Measurements from ENCODE around the gene STYXL1.

DNA sequence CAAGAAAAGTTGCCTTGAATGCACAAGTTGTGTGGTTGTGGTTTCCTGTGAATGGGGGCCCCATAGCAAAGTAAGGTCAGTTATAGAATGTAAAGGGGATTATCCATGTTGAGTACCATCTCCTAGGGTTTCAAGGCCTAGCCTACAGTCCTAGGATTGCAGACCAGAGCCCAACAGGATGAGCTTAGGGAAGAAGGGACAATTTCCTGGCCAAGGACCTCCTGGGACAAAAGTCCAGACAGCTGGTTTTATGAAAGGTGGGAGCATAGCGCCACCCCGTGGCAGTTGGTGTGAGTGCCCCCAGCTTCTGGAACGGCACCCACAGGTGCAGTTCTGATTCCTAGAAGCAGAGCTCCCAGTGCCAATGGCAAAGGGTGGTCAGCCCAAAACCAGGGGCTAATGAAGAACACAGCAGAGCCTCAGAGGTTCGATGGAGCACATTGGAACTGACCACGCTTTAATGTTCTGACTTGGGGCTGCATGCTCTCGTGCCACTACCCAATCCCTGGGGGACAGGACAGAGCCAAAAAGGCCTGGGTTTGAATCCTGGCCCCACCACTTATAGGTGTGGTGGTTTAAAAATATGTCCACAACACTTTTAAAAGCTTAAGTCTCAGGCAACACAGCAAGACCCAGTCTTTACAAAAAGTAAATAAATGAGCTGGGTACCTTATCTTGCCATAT, 27.6 kb downstream of the STYXL1 start:
- TF ChIP-seq, protein P1, sequence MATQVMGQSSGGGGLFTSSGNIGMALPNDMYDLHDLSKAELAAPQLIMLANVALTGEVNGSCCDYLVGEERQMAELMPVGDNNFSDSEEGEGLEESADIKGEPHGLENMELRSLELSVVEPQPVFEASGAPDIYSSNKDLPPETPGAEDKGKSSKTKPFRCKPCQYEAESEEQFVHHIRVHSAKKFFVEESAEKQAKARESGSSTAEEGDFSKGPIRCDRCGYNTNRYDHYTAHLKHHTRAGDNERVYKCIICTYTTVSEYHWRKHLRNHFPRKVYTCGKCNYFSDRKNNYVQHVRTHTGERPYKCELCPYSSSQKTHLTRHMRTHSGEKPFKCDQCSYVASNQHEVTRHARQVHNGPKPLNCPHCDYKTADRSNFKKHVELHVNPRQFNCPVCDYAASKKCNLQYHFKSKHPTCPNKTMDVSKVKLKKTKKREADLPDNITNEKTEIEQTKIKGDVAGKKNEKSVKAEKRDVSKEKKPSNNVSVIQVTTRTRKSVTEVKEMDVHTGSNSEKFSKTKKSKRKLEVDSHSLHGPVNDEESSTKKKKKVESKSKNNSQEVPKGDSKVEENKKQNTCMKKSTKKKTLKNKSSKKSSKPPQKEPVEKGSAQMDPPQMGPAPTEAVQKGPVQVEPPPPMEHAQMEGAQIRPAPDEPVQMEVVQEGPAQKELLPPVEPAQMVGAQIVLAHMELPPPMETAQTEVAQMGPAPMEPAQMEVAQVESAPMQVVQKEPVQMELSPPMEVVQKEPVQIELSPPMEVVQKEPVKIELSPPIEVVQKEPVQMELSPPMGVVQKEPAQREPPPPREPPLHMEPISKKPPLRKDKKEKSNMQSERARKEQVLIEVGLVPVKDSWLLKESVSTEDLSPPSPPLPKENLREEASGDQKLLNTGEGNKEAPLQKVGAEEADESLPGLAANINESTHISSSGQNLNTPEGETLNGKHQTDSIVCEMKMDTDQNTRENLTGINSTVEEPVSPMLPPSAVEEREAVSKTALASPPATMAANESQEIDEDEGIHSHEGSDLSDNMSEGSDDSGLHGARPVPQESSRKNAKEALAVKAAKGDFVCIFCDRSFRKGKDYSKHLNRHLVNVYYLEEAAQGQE (IDR thresholded peaks at IDR 0.05; ENCODE audit: unreplicated experiment) = no peak
- TF ChIP-seq, protein P2, sequence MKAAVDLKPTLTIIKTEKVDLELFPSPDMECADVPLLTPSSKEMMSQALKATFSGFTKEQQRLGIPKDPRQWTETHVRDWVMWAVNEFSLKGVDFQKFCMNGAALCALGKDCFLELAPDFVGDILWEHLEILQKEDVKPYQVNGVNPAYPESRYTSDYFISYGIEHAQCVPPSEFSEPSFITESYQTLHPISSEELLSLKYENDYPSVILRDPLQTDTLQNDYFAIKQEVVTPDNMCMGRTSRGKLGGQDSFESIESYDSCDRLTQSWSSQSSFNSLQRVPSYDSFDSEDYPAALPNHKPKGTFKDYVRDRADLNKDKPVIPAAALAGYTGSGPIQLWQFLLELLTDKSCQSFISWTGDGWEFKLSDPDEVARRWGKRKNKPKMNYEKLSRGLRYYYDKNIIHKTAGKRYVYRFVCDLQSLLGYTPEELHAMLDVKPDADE (IDR thresholded peaks at IDR 0.05) = no peak
- TF ChIP-seq EZH2phosphoT487 (IDR thresholded peaks at IDR 0.05; ENCODE audit: unreplicated experiment) = no peak
- TF ChIP-seq, protein P3, sequence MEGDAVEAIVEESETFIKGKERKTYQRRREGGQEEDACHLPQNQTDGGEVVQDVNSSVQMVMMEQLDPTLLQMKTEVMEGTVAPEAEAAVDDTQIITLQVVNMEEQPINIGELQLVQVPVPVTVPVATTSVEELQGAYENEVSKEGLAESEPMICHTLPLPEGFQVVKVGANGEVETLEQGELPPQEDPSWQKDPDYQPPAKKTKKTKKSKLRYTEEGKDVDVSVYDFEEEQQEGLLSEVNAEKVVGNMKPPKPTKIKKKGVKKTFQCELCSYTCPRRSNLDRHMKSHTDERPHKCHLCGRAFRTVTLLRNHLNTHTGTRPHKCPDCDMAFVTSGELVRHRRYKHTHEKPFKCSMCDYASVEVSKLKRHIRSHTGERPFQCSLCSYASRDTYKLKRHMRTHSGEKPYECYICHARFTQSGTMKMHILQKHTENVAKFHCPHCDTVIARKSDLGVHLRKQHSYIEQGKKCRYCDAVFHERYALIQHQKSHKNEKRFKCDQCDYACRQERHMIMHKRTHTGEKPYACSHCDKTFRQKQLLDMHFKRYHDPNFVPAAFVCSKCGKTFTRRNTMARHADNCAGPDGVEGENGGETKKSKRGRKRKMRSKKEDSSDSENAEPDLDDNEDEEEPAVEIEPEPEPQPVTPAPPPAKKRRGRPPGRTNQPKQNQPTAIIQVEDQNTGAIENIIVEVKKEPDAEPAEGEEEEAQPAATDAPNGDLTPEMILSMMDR (conservative IDR thresholded peaks at IDR 0.05; ENCODE audit: low read depth in 2 of 2) = peak; percentile 88 to 97
- TF ChIP-seq CREB1 (CRISPR knock-in tag; IDR thresholded peaks at IDR 0.05; ENCODE audit: low read depth) = no peak
- no peak for TF ChIP-seq POLR2AphosphoS5 (IDR thresholded peaks at IDR 0.05; ENCODE audit: low read depth)
- no peak for TF ChIP-seq ZNF331 (CRISPR knock-in tag; IDR thresholded peaks at IDR 0.05; ENCODE audit: low read depth)

Data from GM23338 (cell line).